ENCODE data around the gene CCDC112.
"Not testable (repeated sequence)": the region's sequence is repeated elsewhere in the genome, so short reads cannot be mapped to it uniquely, and the experiment has no call there.

Gene CCDC112

GRCh38 chr5:115296124-115297022, at the start of gene CCDC112:
CCDC112 (minus strand) TSS chr5:115296654; CDS start chr5:115296543, 111 bp downstream.
- DNase-seq, result no peak

- DNase-seq, result no peak
Observed at GRCh38 chr5:115345344-115345743, 48.9 kb upstream of the CCDC112 start.

GRCh38 chr5:115343855-115344254, 47.4 kb upstream of the CCDC112 start:
- DNase-seq, result no peak

GRCh38 chr5:115342590-115343377, 46.3 kb upstream of the CCDC112 start:
- DNase-seq, result no peak

GRCh38 chr5:115341745-115342144, 45.3 kb upstream of the CCDC112 start:
- DNase-seq, result no peak

GRCh38 chr5:115338851-115339250, 42.4 kb upstream of the CCDC112 start:
- no peak for DNase-seq

- DNase-seq, result no peak
Observed at GRCh38 chr5:115337882-115338281, 41.4 kb upstream of the CCDC112 start.

GRCh38 chr5:115336964-115337363, 40.5 kb upstream of the CCDC112 start:
- DNase-seq, result no peak

- DNase-seq, result no peak
Observed at GRCh38 chr5:115336201-115336720, 39.8 kb upstream of the CCDC112 start.

- no peak for DNase-seq
Observed at GRCh38 chr5:115335301-115335700, 38.8 kb upstream of the CCDC112 start.

GRCh38 chr5:115333164-115333563, 36.7 kb upstream of the CCDC112 start:
- no peak for DNase-seq

GRCh38 chr5:115330830-115331229, 34.4 kb upstream of the CCDC112 start:
- no peak for DNase-seq

- no peak for DNase-seq
Observed at GRCh38 chr5:115329475-115329874, 33.0 kb upstream of the CCDC112 start.

GRCh38 chr5:115328617-115329274, 32.3 kb upstream of the CCDC112 start:
- not testable (repeated sequence) for DNase-seq

GRCh38 chr5:115325296-115325959, 29.0 kb upstream of the CCDC112 start:
- DNase-seq, result no peak

GRCh38 chr5:115324021-115324420, 27.6 kb upstream of the CCDC112 start:
- DNase-seq, result no peak

GRCh38 chr5:115322729-115323128, 26.3 kb upstream of the CCDC112 start:
- no peak for DNase-seq

- DNase-seq, result no peak
Observed at GRCh38 chr5:115321309-115321708, 24.9 kb upstream of the CCDC112 start.

- DNase-seq, result no peak
Observed at GRCh38 chr5:115320515-115320914, 24.1 kb upstream of the CCDC112 start.

- no peak for DNase-seq
Observed at GRCh38 chr5:115320006-115320405, 23.6 kb upstream of the CCDC112 start.

GRCh38 chr5:115319007-115319406, 22.6 kb upstream of the CCDC112 start:
- DNase-seq, result no peak

GRCh38 chr5:115317736-115318135, 21.3 kb upstream of the CCDC112 start:
- DNase-seq, result no peak

- DNase-seq, result no peak
Observed at GRCh38 chr5:115317320-115317719, 20.9 kb upstream of the CCDC112 start.
